ENCODE measurements around the gene AQP1. TPM values are rescaled to one million over a fixed set of nuclear protein-coding genes. Genes with fewer than 3 reads are reported as not detected.

Gene AQP1
- polyA plus RNA-seq, 1 donor from 2014 or later = 3.2 TPM

DNA sequence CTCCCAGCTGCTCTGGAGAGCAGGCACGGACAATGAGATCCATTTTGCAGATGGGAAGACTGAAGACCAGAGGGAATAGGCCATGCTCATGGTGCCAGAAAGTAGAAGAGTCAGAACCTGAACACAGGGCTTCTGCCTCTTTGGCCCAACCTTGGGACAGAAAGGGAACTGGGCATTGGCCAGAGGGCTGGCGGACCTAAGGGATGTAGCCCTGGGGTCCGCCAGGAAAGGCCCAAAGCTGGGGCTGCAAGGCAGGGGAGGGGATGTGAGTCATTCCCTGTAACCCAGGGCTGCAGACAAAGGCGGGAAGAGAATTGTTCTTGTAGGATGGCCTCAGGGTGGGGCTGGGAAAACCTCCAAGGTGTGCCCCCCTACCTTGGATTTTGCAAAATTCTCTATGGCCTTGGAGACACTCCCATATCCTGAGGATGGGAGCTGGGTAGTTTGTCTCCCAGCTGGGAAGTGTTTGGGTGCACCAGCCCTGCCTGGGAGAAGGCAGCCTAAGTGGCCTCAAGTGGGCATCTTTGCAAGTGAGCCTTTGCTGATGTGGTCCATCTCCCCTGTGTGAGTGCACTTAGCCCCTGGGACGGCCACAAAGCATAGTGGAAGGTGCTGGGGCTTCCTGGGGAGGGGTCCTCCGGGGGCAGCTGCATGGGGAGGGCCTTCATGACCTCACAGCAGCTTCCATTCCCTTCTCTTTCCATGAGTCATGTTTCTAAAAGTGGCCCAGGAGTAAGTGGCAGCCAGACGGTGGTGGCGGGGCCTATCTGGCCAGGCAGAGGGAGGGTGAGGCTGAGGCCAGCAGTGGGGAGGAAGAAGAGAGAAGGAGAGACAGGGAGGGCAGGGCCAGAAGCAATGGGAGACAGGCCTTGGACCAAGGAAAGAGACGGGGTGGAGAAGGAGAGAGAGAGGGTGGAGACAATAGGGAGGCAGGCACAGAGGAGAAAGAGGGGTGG, 9.2 kb downstream of the AQP1 start:
- Histone ChIP-seq H3K9me2 (ENCODE audit: insufficient read depth, low read length) (no peaks in the 10 kb centered on the region), H3K27ac (ENCODE audit: low read length) (no peak overlapping the region), H3K36me3 (ENCODE audit: insufficient read depth, low read length) (no peaks in the 10 kb centered on the region), H3K4me3 (ENCODE audit: low read length) (no peak overlapping the region), H3K9ac (ENCODE audit: low read length) (no peak overlapping the region), H3K79me2 (replicated peaks; ENCODE audit: insufficient read depth, low read length) (no peaks in the 10 kb centered on the region), H3F3A (ENCODE audit: insufficient read depth, low read length, poor library complexity, severe bottlenecking) (no peaks in the 10 kb centered on the region), H3K9me3 (ENCODE audit: low read length) (no peaks in the 10 kb centered on the region), H3K27me3 (ENCODE audit: insufficient read depth, low read depth, low read length) (no peaks in the 10 kb centered on the region), H3K4me2 (ENCODE audit: low read length) (no peak overlapping the region), H4K20me1 (ENCODE audit: insufficient read depth) (no peaks in the 10 kb centered on the region), H2AFZ (ENCODE audit: low read depth, low read length) (no peak overlapping the region)
- TF ChIP-seq TAF1 (IDR thresholded peaks at IDR 0.05; ENCODE audit: low read depth) (no peak), EP300 (conservative IDR thresholded peaks at IDR 0.05; ENCODE audit: poor library complexity, severe bottlenecking) (no peak), MXI1 (conservative IDR thresholded peaks at IDR 0.05; ENCODE audit: poor library complexity, severe bottlenecking) (no peak), EZH2 (IDR thresholded peaks at IDR 0.05; ENCODE audit: borderline replicate concordance, insufficient read depth, low read length, poor library complexity, severe bottlenecking) (no peak), SMC3 (conservative IDR thresholded peaks at IDR 0.05; ENCODE audit: poor library complexity) (no peak), CTCF (IDR thresholded peaks at IDR 0.05; ENCODE audit: poor library complexity, severe bottlenecking) (no peak), REST (IDR thresholded peaks at IDR 0.05; ENCODE audit: borderline replicate concordance) (no peak), POLR2AphosphoS5 (IDR thresholded peaks at IDR 0.05) (no peak)

DNA sequence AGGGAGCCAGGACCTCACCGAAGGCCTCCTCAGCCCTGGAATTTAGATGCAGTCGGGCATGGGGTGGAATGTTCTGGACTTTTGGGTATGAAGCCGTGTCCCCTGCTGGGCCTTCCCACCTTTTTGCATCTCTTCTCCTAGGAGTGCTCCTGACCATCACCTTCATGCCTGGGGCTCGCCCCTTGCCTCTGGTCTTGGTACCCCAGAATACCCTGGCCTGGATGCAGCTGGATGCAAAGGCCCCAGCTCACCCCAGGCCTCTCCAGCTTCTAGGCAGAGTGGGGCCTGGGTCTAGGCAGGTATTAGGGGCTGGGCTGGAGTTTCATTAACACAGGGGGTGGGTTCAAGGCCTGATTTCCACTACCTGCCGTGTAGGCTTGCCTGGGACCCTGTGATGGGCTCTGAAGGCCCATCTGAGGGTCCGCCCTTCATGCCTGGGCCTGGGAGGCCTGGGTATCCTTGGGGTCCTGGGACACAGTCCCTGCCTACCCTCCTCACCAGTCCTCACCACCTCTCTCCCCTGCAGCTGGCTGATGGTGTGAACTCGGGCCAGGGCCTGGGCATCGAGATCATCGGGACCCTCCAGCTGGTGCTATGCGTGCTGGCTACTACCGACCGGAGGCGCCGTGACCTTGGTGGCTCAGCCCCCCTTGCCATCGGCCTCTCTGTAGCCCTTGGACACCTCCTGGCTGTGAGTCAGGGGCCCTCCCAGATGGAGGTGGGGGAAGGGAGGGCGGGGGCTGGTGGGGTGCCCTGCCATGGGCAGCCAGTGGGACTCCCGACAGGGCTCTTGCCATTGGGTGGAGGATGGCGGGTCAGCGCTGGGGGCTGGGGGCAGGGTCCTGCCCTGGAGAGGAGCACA, 10.1 kb downstream of the AQP1 start:
- no peak overlapping the region for H3K4me3 ChIP-seq (ENCODE audit: low read length)
- no peaks in the 10 kb centered on the region for H3K79me2 ChIP-seq (replicated peaks; ENCODE audit: insufficient read depth, low read length)
- no peak overlapping the region for H3K9ac ChIP-seq (ENCODE audit: low read length)
- no peaks in the 10 kb centered on the region for H3F3A ChIP-seq (ENCODE audit: insufficient read depth, low read length, poor library complexity, severe bottlenecking)
- TF ChIP-seq TAF1 (IDR thresholded peaks at IDR 0.05; ENCODE audit: low read depth) (no peak), RAD21 (conservative IDR thresholded peaks at IDR 0.05) (no peak), REST (IDR thresholded peaks at IDR 0.05; ENCODE audit: borderline replicate concordance) (no peak), CTCF (IDR thresholded peaks at IDR 0.05; ENCODE audit: poor library complexity, severe bottlenecking) (no peak), EZH2 (IDR thresholded peaks at IDR 0.05; ENCODE audit: borderline replicate concordance, insufficient read depth, low read length, poor library complexity, severe bottlenecking) (no peak), SMC3 (conservative IDR thresholded peaks at IDR 0.05; ENCODE audit: poor library complexity) (no peak), MXI1 (conservative IDR thresholded peaks at IDR 0.05; ENCODE audit: poor library complexity, severe bottlenecking) (no peak), EP300 (conservative IDR thresholded peaks at IDR 0.05; ENCODE audit: poor library complexity, severe bottlenecking) (no peak), POLR2AphosphoS5 (IDR thresholded peaks at IDR 0.05) (no peak)
- H2AFZ ChIP-seq (ENCODE audit: low read depth, low read length) = no peak overlapping the region
- no peak overlapping the region for H3K27ac ChIP-seq (ENCODE audit: low read length)
- no peaks in the 10 kb centered on the region for H3K27me3 ChIP-seq (ENCODE audit: insufficient read depth, low read depth, low read length)
- no peaks in the 10 kb centered on the region for H3K36me3 ChIP-seq (ENCODE audit: insufficient read depth, low read length)
- no peak overlapping the region for H3K4me2 ChIP-seq (ENCODE audit: low read length)
- H4K20me1 ChIP-seq (ENCODE audit: insufficient read depth) = no peaks in the 10 kb centered on the region
- H3K9me3 ChIP-seq (ENCODE audit: low read length) = peaks cover under 1% of the 10 kb centered on the region
- no peaks in the 10 kb centered on the region for H3K9me2 ChIP-seq (ENCODE audit: insufficient read depth, low read length)
